ENCODE results near the gene PHF21B. TPM values are rescaled to one million over a fixed set of nuclear protein-coding genes. Genes with fewer than 3 reads are reported as not detected.
"Not testable (repeated sequence)": the region's sequence is repeated elsewhere in the genome, so short reads cannot be mapped to it uniquely, and the experiment has no call there.

Gene PHF21B
- total and polyA plus RNA-seq, 4 donors: 3.3 to 12.7 (median 9.2) TPM

- peaks cover 44% of the 10 kb centered on the region for H3K4me1 ChIP-seq (ENCODE audit: control insufficient read depth, insufficient read depth, low read length)
- peaks cover 26% of the 10 kb centered on the region for H3K36me3 ChIP-seq (ENCODE audit: control insufficient read depth, insufficient read depth, low read length)
- no peaks in the 10 kb centered on the region for H3K27me3 ChIP-seq (ENCODE audit: control insufficient read depth, insufficient read depth, low read length)
- H3K27ac ChIP-seq (ENCODE audit: low read depth, low read length): no peak overlapping the region
- no peaks in the 10 kb centered on the region for H3K9me3 ChIP-seq (ENCODE audit: control insufficient read depth, insufficient read depth, low read length)
- WGBS (ENCODE audit: insufficient coverage): 90% methylated on average over 5 of the region's 6 CpGs
- H3K4me3 ChIP-seq (ENCODE audit: low read depth, low read length): no peak overlapping the region
- DNase-seq (ENCODE audit: low read depth in 4 of 6, low spot score in 6 of 6): no peak
Observed at GRCh38 chr22:44970291-44970690, 39.5 kb downstream of the PHF21B start.

- H3K27ac ChIP-seq (ENCODE audit: low read depth, low read length): no peak overlapping the region
- WGBS (ENCODE audit: insufficient coverage): 100% methylated on average over 9 of the region's 9 CpGs
- peaks cover 44% of the 10 kb centered on the region for H3K4me1 ChIP-seq (ENCODE audit: control insufficient read depth, insufficient read depth, low read length)
- peaks cover 26% of the 10 kb centered on the region for H3K36me3 ChIP-seq (ENCODE audit: control insufficient read depth, insufficient read depth, low read length)
- H3K4me3 ChIP-seq (ENCODE audit: low read depth, low read length): no peak overlapping the region
- no peaks in the 10 kb centered on the region for H3K27me3 ChIP-seq (ENCODE audit: control insufficient read depth, insufficient read depth, low read length)
- DNase-seq (ENCODE audit: low read depth in 4 of 6, low spot score in 6 of 6): no peak
- H3K9me3 ChIP-seq (ENCODE audit: control insufficient read depth, insufficient read depth, low read length): no peaks in the 10 kb centered on the region
Observed at GRCh38 chr22:44969817-44970216, 40.0 kb downstream of the PHF21B start.

GRCh38 chr22:44968736-44969135 lies 41.1 kb downstream of the PHF21B start:
- Histone ChIP-seq H3K27ac (ENCODE audit: low read depth, low read length) (no peak overlapping the region), H3K27me3 (ENCODE audit: control insufficient read depth, insufficient read depth, low read length) (no peaks in the 10 kb centered on the region), H3K4me3 (ENCODE audit: low read depth, low read length) (no peak overlapping the region), H3K36me3 (ENCODE audit: control insufficient read depth, insufficient read depth, low read length) (peaks cover 26% of the 10 kb centered on the region), H3K4me1 (ENCODE audit: control insufficient read depth, insufficient read depth, low read length) (peaks cover 55% of the 10 kb centered on the region), H3K9me3 (ENCODE audit: control insufficient read depth, insufficient read depth, low read length) (no peaks in the 10 kb centered on the region)
- WGBS (ENCODE audit: insufficient coverage): 53% methylated on average over 6 of the region's 7 CpGs
- DNase-seq (ENCODE audit: low read depth in 4 of 6, low spot score in 6 of 6): peak in 1 of 6 donors; percentile 56

- no peaks in the 10 kb centered on the region for H3K9me3 ChIP-seq (ENCODE audit: control insufficient read depth, insufficient read depth, low read length)
- H3K4me1 ChIP-seq (ENCODE audit: control insufficient read depth, insufficient read depth, low read length): peaks cover 42% of the 10 kb centered on the region
- H3K4me3 ChIP-seq (ENCODE audit: low read depth, low read length): no peak overlapping the region
- no peaks in the 10 kb centered on the region for H3K27me3 ChIP-seq (ENCODE audit: control insufficient read depth, insufficient read depth, low read length)
- WGBS (ENCODE audit: insufficient coverage): 70% methylated on average over 6 of the region's 6 CpGs
- H3K36me3 ChIP-seq (ENCODE audit: control insufficient read depth, insufficient read depth, low read length): peaks cover 19% of the 10 kb centered on the region
- no peak for DNase-seq (ENCODE audit: low read depth in 4 of 6, low spot score in 6 of 6)
- H3K27ac ChIP-seq (ENCODE audit: low read depth, low read length): no peak overlapping the region
Observed at GRCh38 chr22:44965171-44965570, 44.6 kb downstream of the PHF21B start.

- 64% methylated on average over 6 of the region's 6 CpGs for WGBS (ENCODE audit: insufficient coverage)
Observed at GRCh38 chr22:44964722-44965078, 45.1 kb downstream of the PHF21B start.

GRCh38 chr22:44963832-44964721 lies 45.7 kb downstream of the PHF21B start:
- Histone ChIP-seq H3K4me3 (ENCODE audit: low read depth, low read length) (no peak overlapping the region), H3K36me3 (ENCODE audit: control insufficient read depth, insufficient read depth, low read length) (peaks cover 21% of the 10 kb centered on the region), H3K9me3 (ENCODE audit: control insufficient read depth, insufficient read depth, low read length) (no peaks in the 10 kb centered on the region), H3K27me3 (ENCODE audit: control insufficient read depth, insufficient read depth, low read length) (no peaks in the 10 kb centered on the region), H3K27ac (ENCODE audit: low read depth, low read length) (no peak overlapping the region), H3K4me1 (ENCODE audit: control insufficient read depth, insufficient read depth, low read length) (peaks cover 40% of the 10 kb centered on the region)
- WGBS (ENCODE audit: insufficient coverage): 26% methylated on average over 13 of the region's 20 CpGs
- peak in 1 of 6 donors; percentile 89 for DNase-seq (ENCODE audit: low read depth in 4 of 6, low spot score in 6 of 6)

More at GRCh38 chr22:44964722-44965078, 45.1 kb downstream of the PHF21B start:
- Histone ChIP-seq H3K27me3 (ENCODE audit: control insufficient read depth, insufficient read depth, low read length) (no peaks in the 10 kb centered on the region), H3K36me3 (ENCODE audit: control insufficient read depth, insufficient read depth, low read length) (peaks cover 20% of the 10 kb centered on the region), H3K27ac (ENCODE audit: low read depth, low read length) (no peak overlapping the region), H3K9me3 (ENCODE audit: control insufficient read depth, insufficient read depth, low read length) (no peaks in the 10 kb centered on the region), H3K4me1 (ENCODE audit: control insufficient read depth, insufficient read depth, low read length) (peaks cover 42% of the 10 kb centered on the region), H3K4me3 (ENCODE audit: low read depth, low read length) (no peak overlapping the region)
- DNase-seq (ENCODE audit: low read depth in 4 of 6, low spot score in 6 of 6): no peak

- H3K4me1 ChIP-seq (ENCODE audit: control insufficient read depth, insufficient read depth, low read length): peaks cover 41% of the 10 kb centered on the region
- no peak for DNase-seq (ENCODE audit: low read depth in 4 of 6, low spot score in 6 of 6)
- H3K27me3 ChIP-seq (ENCODE audit: control insufficient read depth, insufficient read depth, low read length): no peaks in the 10 kb centered on the region
- no peaks in the 10 kb centered on the region for H3K9me3 ChIP-seq (ENCODE audit: control insufficient read depth, insufficient read depth, low read length)
- H3K4me3 ChIP-seq (ENCODE audit: low read depth, low read length): no peak overlapping the region
- H3K36me3 ChIP-seq (ENCODE audit: control insufficient read depth, insufficient read depth, low read length): peaks cover 21% of the 10 kb centered on the region
- H3K27ac ChIP-seq (ENCODE audit: low read depth, low read length): no peak overlapping the region
- WGBS (ENCODE audit: insufficient coverage): 82% methylated on average over 14 of the region's 18 CpGs
Observed at GRCh38 chr22:44962741-44963454, 46.9 kb downstream of the PHF21B start.

GRCh38 chr22:44961682-44962081 lies 48.1 kb downstream of the PHF21B start:
- H3K27me3 ChIP-seq (ENCODE audit: control insufficient read depth, insufficient read depth, low read length); H3K9me3 ChIP-seq (ENCODE audit: control insufficient read depth, insufficient read depth, low read length); DNase-seq (ENCODE audit: low read depth in 4 of 6, low spot score in 6 of 6); H3K27ac ChIP-seq (ENCODE audit: low read depth, low read length); H3K4me3 ChIP-seq (ENCODE audit: low read depth, low read length): not testable (repeated sequence)
- Histone ChIP-seq H3K36me3 (ENCODE audit: control insufficient read depth, insufficient read depth, low read length) (peaks cover 18% of the 10 kb centered on the region), H3K4me1 (ENCODE audit: control insufficient read depth, insufficient read depth, low read length) (peaks cover 52% of the 10 kb centered on the region)
- 100% methylated on average over 1 of the region's 7 CpGs for WGBS (ENCODE audit: insufficient coverage)

GRCh38 chr22:44956840-44957767 lies 52.7 kb downstream of the PHF21B start:
- DNase-seq (ENCODE audit: low read depth in 4 of 6, low spot score in 6 of 6): peak in 2 of 6 donors; percentile 55 to 72
- Histone ChIP-seq H3K9me3 (ENCODE audit: control insufficient read depth, insufficient read depth, low read length) (no peaks in the 10 kb centered on the region), H3K36me3 (ENCODE audit: control insufficient read depth, insufficient read depth, low read length) (peaks cover 12% of the 10 kb centered on the region), H3K27ac (ENCODE audit: low read depth, low read length) (no peak overlapping the region), H3K4me3 (ENCODE audit: low read depth, low read length) (no peak overlapping the region), H3K27me3 (ENCODE audit: control insufficient read depth, insufficient read depth, low read length) (no peaks in the 10 kb centered on the region), H3K4me1 (ENCODE audit: control insufficient read depth, insufficient read depth, low read length) (peaks cover 44% of the 10 kb centered on the region)
- WGBS (ENCODE audit: insufficient coverage): 51% methylated on average over 11 of the region's 18 CpGs

Measured in spinal cord (tissue), 10 donors.